MM.1S (cell line): ENCODE results near the gene TMEM214.

ENCODE experiments used
- CTCF ChIP-seq: fragments of 300-600 bp; sonication (generic); IDR thresholded peaks from 2 replicates; pipeline ENCODE4 v1.5.1; 2016; ENCODE audit warnings: antibody characterized with exemption, low read length, mixed read lengths
- EZH2 ChIP-seq: fragments of 300-600 bp; sonication (generic); optimal IDR thresholded peaks from 2 replicates; pipeline ENCODE3; 2017; ENCODE audit warnings: low read depth, mild to moderate bottlenecking, antibody characterized with exemption, low read length, mixed read lengths

- TF ChIP-seq CTCF (no peak), EZH2 (no peak)
Observed at GRCh38 chr2:27013738-27014137, 19.0 kb upstream of the TMEM214 start.
